DMS53 treated with DMSO at 0.1 percent for 48 hours (cell line): ENCODE results near the gene KY.

Experiments
- DNase-seq: peaks from one replicate; lab custom pipeline; 2025; ENCODE audit not compliant: unreplicated experiment; lab: John Stamatoyannopoulos, UW

Gene KY

GRCh38 chr3:134650431-134651346 lies at the start of gene KY:
TSS of gene KY (minus strand) at chr3:134651022. CDS start at chr3:134650960, 62 bp downstream.
- DNase-seq: no peak

- DNase-seq: no peak
These were observed 48.9 kb upstream of the KY start for GRCh38 chr3:134699721-134700120.

GRCh38 chr3:134699141-134699711 lies 48.4 kb upstream of the KY start:
- no peak for DNase-seq

GRCh38 chr3:134697830-134698689 lies 47.2 kb upstream of the KY start:
- no peak for DNase-seq

- no peak for DNase-seq
These were observed 45.3 kb upstream of the KY start for GRCh38 chr3:134696155-134696554.

- no peak for DNase-seq
These were observed 44.2 kb upstream of the KY start for GRCh38 chr3:134694946-134695543.

GRCh38 chr3:134694466-134694865 lies 43.6 kb upstream of the KY start:
- DNase-seq: no peak

- no peak for DNase-seq
These were observed 43.0 kb upstream of the KY start for GRCh38 chr3:134693804-134694203.

GRCh38 chr3:134693226-134693625 lies 42.4 kb upstream of the KY start:
- DNase-seq: no peak

- no peak for DNase-seq
These were observed 39.4 kb upstream of the KY start for GRCh38 chr3:134690226-134690625.

- no peak for DNase-seq
These were observed 36.8 kb upstream of the KY start for GRCh38 chr3:134687642-134688041.

- no peak for DNase-seq
These were observed 35.3 kb upstream of the KY start for GRCh38 chr3:134685929-134686802.

- no peak for DNase-seq
These were observed 31.5 kb upstream of the KY start for GRCh38 chr3:134682196-134682880.

GRCh38 chr3:134681522-134681900 lies 30.7 kb upstream of the KY start:
- no peak for DNase-seq

GRCh38 chr3:134680796-134681521 lies 30.1 kb upstream of the KY start:
- DNase-seq: no peak

GRCh38 chr3:134677987-134678308 lies 27.1 kb upstream of the KY start:
- no peak for DNase-seq

- DNase-seq: no peak
These were observed 26.6 kb upstream of the KY start for GRCh38 chr3:134677196-134677986.

GRCh38 chr3:134675726-134676256 lies 25.0 kb upstream of the KY start:
- DNase-seq: no peak
